Body of pancreas (tissue), 4 donors: ENCODE results near the gene RC3H2. TPM values are rescaled to one million over a fixed set of nuclear protein-coding genes. Genes with fewer than 3 reads are reported as not detected.
A peak's percentile ranks its signal among the peaks of the same experiment; 100 is the strongest.
"Not testable (repeated sequence)": the region's sequence is repeated elsewhere in the genome, so short reads cannot be mapped to it uniquely, and the experiment has no call there.

ENCODE experiments used
- ATAC-seq: fragments of 150-250 bp; one replicate; pipeline ENCODE4 v1.9.1; 2016
- DNase-seq, 4 donors: peaks; one replicate each; pipeline ENCODE4 v3.0.0-alpha.2; 2019
- H3K27ac ChIP-seq, 4 donors: fragments of 200-600 bp; sonication (generic); 1 replicate in 3 of 4; 2 replicates in 1 of 4; pipeline versions ENCODE4 v1.5.1 to v1.6.1; 2016 to 2019; ENCODE audit warnings: mild to moderate bottlenecking in 1 of 4, mixed read lengths in 1 of 4, moderate library complexity in 1 of 4
- H3K27me3 ChIP-seq, 2 donors: fragments of 200-600 bp; sonication (generic); one replicate each; pipeline ENCODE4 v1.6.0; 2016; ENCODE audit warnings: mild to moderate bottlenecking in 1 of 2
- H3K36me3 ChIP-seq, 2 donors: fragments of 200-600 bp; sonication (generic); replicated peaks in 1 of 2; 2 replicates each; pipeline ENCODE4 v1.5.1; 2016; ENCODE audit warnings: low read depth in 2 of 2; ENCODE audit not compliant: insufficient read depth in 1 of 2
- H3K4me1 ChIP-seq: fragments of 200-600 bp; sonication (generic); one replicate; pipeline ENCODE4 v1.6.0; 2016
- H3K4me3 ChIP-seq, 2 donors: fragments of 200-600 bp; sonication (generic); 1 replicate in 1 of 2; 2 replicates in 1 of 2; pipeline ENCODE4 v1.5.1; 2016 to 2019
- H3K9me3 ChIP-seq, 3 donors: fragments of 200-600 bp; sonication (generic); 1 replicate in 2 of 3; 2 replicates in 1 of 3; pipeline ENCODE4 v1.5.1; 2016
- CTCF ChIP-seq, 7 experiments: fragments of 450-650 bp in 4 of 7; fragments of 200-600 bp in 3 of 7; sonication (generic) in 3 of 7; IDR thresholded peaks; one replicate each; pipeline ENCODE4 v1.5.1; 2016 to 2019; ENCODE audit warnings: antibody characterized with exemption in 7 of 7
- POLR2A ChIP-seq, 3 donors: fragments of 450-650 bp; IDR thresholded peaks; one replicate each; pipeline ENCODE4 v1.6.1; 2016; ENCODE audit warnings: antibody characterized with exemption in 3 of 3, mild to moderate bottlenecking in 2 of 3
- WGBS, 2 donors: methylation state at CpG; one replicate each; pipeline ENCODE4 v1.1.5; 2017; 5-methylcytosine and 5-hydroxymethylcytosine counted together
- intact Hi-C: fragments of 100-400 bp; cut with DNase I; formaldehyde crosslinking; loops from one replicate; pipeline ENCODE4 v1.15.1; 2023
- total RNA-seq, 2 donors: library from RNA; depleted of rRNA; stranded (reverse); fragments of >200 nt; gene quantifications; one replicate each; pipeline ENCODE4 v1.1.0, GENCODE V29; 2016

RC3H2 gene
- total RNA-seq, 2 donors from 2014 or later: 19.2 to 24.7 TPM

- Histone ChIP-seq H3K4me3 (no peak overlapping the region), H3K27ac (no peak overlapping the region), H3K27me3 (no peaks in the 10 kb centered on the region), H3K4me1 (no peaks in the 10 kb centered on the region), H3K36me3 (peaks cover 0 to 4% of the 10 kb centered on the region in 2 donors), H3K9me3 (no peaks in the 10 kb centered on the region)
- ATAC-seq: no peak
- intact Hi-C loops: no loop called here
- no peak for DNase-seq
- TF ChIP-seq POLR2A (IDR thresholded peaks at IDR 0.05) (no peak), CTCF (IDR thresholded peaks at IDR 0.05) (no peak)
- WGBS, 2 donors: 88 to 91% methylated on average over 5 of the region's 5 CpGs
These were observed 58.7 kb downstream of the RC3H2 start for GRCh38 chr9:122846371-122846940.

GRCh38 chr9:122845116-122845515 lies 60.0 kb downstream of the RC3H2 start:
- H3K9me3 ChIP-seq: no peaks in the 10 kb centered on the region
- H3K4me1 ChIP-seq: no peaks in the 10 kb centered on the region
- 72 to 81% methylated on average over 3 of the region's 3 CpGs for WGBS, 2 donors
- no peak overlapping the region for H3K27ac ChIP-seq
- TF ChIP-seq POLR2A (IDR thresholded peaks at IDR 0.05) (no peak), CTCF (IDR thresholded peaks at IDR 0.05) (no peak)
- ATAC-seq: no peak
- intact Hi-C loops: no loop called here
- H3K36me3 ChIP-seq: peaks cover 0 to 4% of the 10 kb centered on the region in 2 donors
- no peak overlapping the region for H3K4me3 ChIP-seq
- no peaks in the 10 kb centered on the region for H3K27me3 ChIP-seq
- no peak for DNase-seq

GRCh38 chr9:122844137-122844536 lies 61.0 kb downstream of the RC3H2 start:
- no peak for DNase-seq
- intact Hi-C loops: no loop called here
- 92 to 95% methylated on average over 1 of the region's 1 CpG for WGBS, 2 donors
- Histone ChIP-seq H3K27me3 (no peaks in the 10 kb centered on the region), H3K36me3 (peaks cover 0 to 4% of the 10 kb centered on the region in 2 donors), H3K9me3 (no peaks in the 10 kb centered on the region), H3K4me1 (no peaks in the 10 kb centered on the region), H3K4me3 (no peak overlapping the region), H3K27ac (no peak overlapping the region)
- ATAC-seq: no peak
- TF ChIP-seq CTCF (IDR thresholded peaks at IDR 0.05) (no peak), POLR2A (IDR thresholded peaks at IDR 0.05) (no peak)

GRCh38 chr9:122841501-122841900 lies 63.7 kb downstream of the RC3H2 start:
- Histone ChIP-seq H3K27me3 (no peaks in the 10 kb centered on the region), H3K4me1 (no peaks in the 10 kb centered on the region), H3K4me3 (no peak overlapping the region), H3K9me3 (no peaks in the 10 kb centered on the region), H3K27ac (no peak overlapping the region), H3K36me3 (no peaks in the 10 kb centered on the region)
- DNase-seq: no peak
- no peak for ATAC-seq
- WGBS, 2 donors: 60 to 68% methylated on average over 4 of the region's 4 CpGs
- TF ChIP-seq CTCF (IDR thresholded peaks at IDR 0.05) (no peak), POLR2A (IDR thresholded peaks at IDR 0.05) (no peak)
- intact Hi-C loops: no loop called here

GRCh38 chr9:122838441-122838840 lies 66.7 kb downstream of the RC3H2 start:
- peak in 3 of 4 donors; percentile 51 to 56 (median 52) for DNase-seq
- WGBS, 2 donors: 11 to 25% methylated on average over 2 to 3 of the region's 3 CpGs
- not testable (repeated sequence) for H3K4me3 ChIP-seq

More at GRCh38 chr9:122838441-122838840, 66.7 kb downstream of the RC3H2 start:
- ATAC-seq, H3K4me1 ChIP-seq, H3K27me3 ChIP-seq, H3K36me3 ChIP-seq, intact Hi-C loops, H3K9me3 ChIP-seq, H3K27ac ChIP-seq: not testable (repeated sequence)
- TF ChIP-seq CTCF (IDR thresholded peaks at IDR 0.05): peak in 5 of 7 experiments; percentile 9 to 36 (median 28)
